ENCODE data around the gene SH3GL3.

SH3GL3 gene

GRCh38 chr15:83526319-83526718 lies 79.2 kb downstream of the SH3GL3 start:
- no peak overlapping the region for H3K27ac ChIP-seq
- TF ChIP-seq, protein P1, sequence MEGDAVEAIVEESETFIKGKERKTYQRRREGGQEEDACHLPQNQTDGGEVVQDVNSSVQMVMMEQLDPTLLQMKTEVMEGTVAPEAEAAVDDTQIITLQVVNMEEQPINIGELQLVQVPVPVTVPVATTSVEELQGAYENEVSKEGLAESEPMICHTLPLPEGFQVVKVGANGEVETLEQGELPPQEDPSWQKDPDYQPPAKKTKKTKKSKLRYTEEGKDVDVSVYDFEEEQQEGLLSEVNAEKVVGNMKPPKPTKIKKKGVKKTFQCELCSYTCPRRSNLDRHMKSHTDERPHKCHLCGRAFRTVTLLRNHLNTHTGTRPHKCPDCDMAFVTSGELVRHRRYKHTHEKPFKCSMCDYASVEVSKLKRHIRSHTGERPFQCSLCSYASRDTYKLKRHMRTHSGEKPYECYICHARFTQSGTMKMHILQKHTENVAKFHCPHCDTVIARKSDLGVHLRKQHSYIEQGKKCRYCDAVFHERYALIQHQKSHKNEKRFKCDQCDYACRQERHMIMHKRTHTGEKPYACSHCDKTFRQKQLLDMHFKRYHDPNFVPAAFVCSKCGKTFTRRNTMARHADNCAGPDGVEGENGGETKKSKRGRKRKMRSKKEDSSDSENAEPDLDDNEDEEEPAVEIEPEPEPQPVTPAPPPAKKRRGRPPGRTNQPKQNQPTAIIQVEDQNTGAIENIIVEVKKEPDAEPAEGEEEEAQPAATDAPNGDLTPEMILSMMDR (IDR thresholded peaks at IDR 0.05) = no peak
- TF ChIP-seq ZFX (IDR thresholded peaks at IDR 0.05; ENCODE audit: borderline replicate concordance) = no peak

- TF ChIP-seq, protein P1 (IDR thresholded peaks at IDR 0.05) = no peak
- no peak for TF ChIP-seq ZFX (IDR thresholded peaks at IDR 0.05; ENCODE audit: borderline replicate concordance)
- H3K27ac ChIP-seq = no peak overlapping the region
Measured at GRCh38 chr15:83533410-83533962, 86.3 kb downstream of the SH3GL3 start.

DNA sequence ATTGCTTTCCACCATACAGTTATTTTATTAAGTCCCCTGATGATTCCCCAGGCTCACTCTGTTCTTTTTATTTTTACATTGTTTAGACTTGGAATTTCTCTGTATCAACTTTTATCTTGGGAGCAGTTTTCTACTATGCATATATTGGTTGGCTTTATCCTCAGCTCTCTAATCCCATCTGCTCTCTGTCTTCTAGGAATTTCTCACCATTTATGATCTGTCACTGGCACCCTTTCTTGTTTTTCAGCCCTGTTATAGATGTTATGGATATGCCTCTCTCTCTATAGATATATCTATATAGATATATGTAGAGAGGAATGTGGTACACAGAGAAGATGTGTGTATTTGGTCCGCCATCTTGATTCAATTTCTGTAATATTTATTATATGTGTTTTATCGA lies 90.5 kb downstream of the SH3GL3 start:
- TF ChIP-seq, protein P1 (IDR thresholded peaks at IDR 0.05) = no peak
- TF ChIP-seq ZFX (IDR thresholded peaks at IDR 0.05; ENCODE audit: borderline replicate concordance) = no peak
- H3K27ac ChIP-seq = no peak overlapping the region

- H3K27ac ChIP-seq = no peak overlapping the region
Measured at GRCh38 chr15:83538682-83539081, 91.5 kb downstream of the SH3GL3 start.

DNA sequence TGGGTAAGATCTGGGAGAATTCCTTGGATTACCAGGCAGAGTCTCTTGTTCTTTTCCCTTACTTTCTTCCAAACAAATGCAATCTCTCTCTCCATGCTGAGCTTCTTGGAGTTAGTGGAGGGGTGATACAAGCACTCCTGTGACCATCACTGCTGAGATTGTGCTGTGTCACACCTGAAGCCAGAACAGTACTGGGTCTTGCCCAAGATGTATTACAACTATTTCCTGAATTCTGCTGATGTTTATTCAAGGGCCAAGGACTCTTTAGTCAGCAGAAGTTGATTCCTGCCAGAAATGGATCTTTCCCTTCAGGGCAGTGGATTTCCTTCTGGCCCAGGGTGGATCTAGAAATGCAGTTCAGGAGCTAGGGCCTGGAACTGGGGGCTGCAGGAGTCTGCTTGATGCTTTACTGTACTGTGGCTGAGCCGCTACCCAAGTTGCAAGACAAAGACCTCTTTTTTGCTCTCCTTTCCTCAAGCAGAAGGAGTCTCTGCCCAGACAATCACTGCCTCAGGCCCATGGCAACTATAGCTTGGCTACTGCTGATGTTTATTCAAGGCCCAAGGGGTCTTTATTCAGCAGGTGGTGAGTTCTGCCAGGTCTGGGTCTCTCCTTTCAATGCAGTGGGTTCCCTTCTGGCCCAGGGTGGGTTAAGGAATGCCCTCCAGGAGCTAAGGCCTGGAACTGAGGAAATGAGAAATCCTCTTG lies 98.8 kb downstream of the SH3GL3 start:
- no peak for TF ChIP-seq ZFX (IDR thresholded peaks at IDR 0.05; ENCODE audit: borderline replicate concordance)
- TF ChIP-seq, protein P1 (IDR thresholded peaks at IDR 0.05) = no peak
- no peak overlapping the region for H3K27ac ChIP-seq

More at GRCh38 chr15:83538682-83539081, 91.5 kb downstream of the SH3GL3 start:
- no peak for TF ChIP-seq ZFX (IDR thresholded peaks at IDR 0.05; ENCODE audit: borderline replicate concordance)
- TF ChIP-seq, protein P1 (IDR thresholded peaks at IDR 0.05) = no peak

GRCh38 chr15:83546512-83546888 lies 99.4 kb downstream of the SH3GL3 start:
- no peak overlapping the region for H3K27ac ChIP-seq
- TF ChIP-seq, protein P1 (IDR thresholded peaks at IDR 0.05) = no peak
- TF ChIP-seq ZFX (IDR thresholded peaks at IDR 0.05; ENCODE audit: borderline replicate concordance) = no peak

DNA sequence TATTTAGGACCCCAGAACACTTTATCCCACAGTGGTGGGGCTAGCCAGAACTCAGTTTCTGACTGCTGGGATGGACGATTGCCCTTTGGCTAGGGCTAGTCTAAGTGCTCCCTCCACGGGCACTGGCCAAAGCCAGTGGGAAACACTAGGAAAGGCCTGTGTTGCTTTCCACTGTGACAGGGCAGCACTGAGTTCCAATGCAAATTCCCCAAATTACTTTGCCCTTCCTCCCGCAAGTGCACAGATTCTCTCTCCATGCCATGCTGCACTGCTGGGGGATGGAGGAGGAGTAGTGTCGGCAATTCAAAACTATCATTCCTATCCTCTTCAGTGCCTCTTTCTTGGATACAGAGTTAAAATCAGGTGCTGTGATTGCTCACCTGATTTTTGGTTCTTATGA lies 100.0 kb downstream of the SH3GL3 start:
- no peak overlapping the region for H3K27ac ChIP-seq
- TF ChIP-seq, protein P1 (IDR thresholded peaks at IDR 0.05) = no peak
- TF ChIP-seq ZFX (IDR thresholded peaks at IDR 0.05; ENCODE audit: borderline replicate concordance) = no peak

All from 22Rv1 (cell line).